Neural progenitor cell (in vitro differentiated cells): ENCODE results near the gene PTPRN2. TPM values are rescaled to one million over a fixed set of nuclear protein-coding genes. Genes with fewer than 3 reads are reported as not detected.
A peak's percentile ranks its signal among the peaks of the same experiment; 100 is the strongest.

Source experiments
- DNase-seq: peaks from one replicate; pipeline ENCODE4 v3.0.0-alpha.2; 2016; ENCODE audit warnings: low spot score
- H2AFZ ChIP-seq: fragments of 200-600 bp; sonication (generic); replicated peaks from 2 replicates; pipeline ENCODE4 v1.6.1; 2016; ENCODE audit warnings: antibody characterized with exemption
- H3F3A ChIP-seq: fragments of 200-600 bp; sonication (generic); 2 replicates; pipeline ENCODE4 v1.6.1; 2016; ENCODE audit warnings: antibody characterized with exemption, low read depth
- H3K27ac ChIP-seq: fragments of 200-600 bp; sonication (generic); 2 replicates; pipeline ENCODE4 v1.5.1; 2016; ENCODE audit warnings: mild to moderate bottlenecking
- H3K27me3 ChIP-seq: fragments of 200-600 bp; sonication (generic); 2 replicates; pipeline ENCODE4 v1.6.1; 2016; ENCODE audit warnings: mild to moderate bottlenecking, moderate library complexity
- H3K36me3 ChIP-seq: fragments of 200-600 bp; sonication (generic); 2 replicates; pipeline ENCODE4 v1.5.1; 2016
- H3K4me1 ChIP-seq: fragments of 200-600 bp; sonication (generic); 2 replicates; pipeline ENCODE4 v1.6.1; 2016; ENCODE audit warnings: mixed run types
- H3K4me2 ChIP-seq: fragments of 200-600 bp; sonication (generic); 2 replicates; pipeline ENCODE4 v1.6.1; 2016
- H3K4me3 ChIP-seq: fragments of 200-600 bp; sonication (generic); 2 replicates; pipeline ENCODE4 v1.5.1; 2016
- H3K79me2 ChIP-seq: fragments of 200-600 bp; sonication (generic); 2 replicates; pipeline ENCODE4 v1.6.1; 2016; ENCODE audit warnings: low read depth
- H3K9ac ChIP-seq: fragments of 200-600 bp; sonication (generic); 2 replicates; pipeline ENCODE4 v1.6.1; 2016
- H3K9me3 ChIP-seq: fragments of 200-600 bp; sonication (generic); 2 replicates; pipeline ENCODE4 v1.5.1; 2016; ENCODE audit warnings: low read depth
- H4K20me1 ChIP-seq: fragments of 200-600 bp; sonication (generic); 2 replicates; pipeline ENCODE4 v1.6.1; 2016; ENCODE audit warnings: low read depth
- H3K27ac Mint-ChIP-seq: 3 replicates; pipeline ENCODE4 v1.8.0; 2021; ENCODE audit warnings: mixed read lengths
- H3K27me3 Mint-ChIP-seq: 2 replicates; pipeline ENCODE4 v1.8.0; 2022; ENCODE audit warnings: low read depth, mild to moderate bottlenecking, inconsistent platforms, moderate library complexity, mixed read lengths; ENCODE audit not compliant: insufficient read depth
- H3K36me3 Mint-ChIP-seq: 3 replicates; pipeline ENCODE4 v1.8.0; 2021; ENCODE audit warnings: mixed read lengths
- H3K4me1 Mint-ChIP-seq: 3 replicates; pipeline ENCODE4 v1.8.0; 2021; ENCODE audit warnings: mixed read lengths
- H3K4me3 Mint-ChIP-seq: 3 replicates; pipeline ENCODE4 v1.8.0; 2021; ENCODE audit warnings: mild to moderate bottlenecking, moderate library complexity, mixed read lengths
- H3K9me3 Mint-ChIP-seq: 3 replicates; pipeline ENCODE4 v1.8.0; 2020; ENCODE audit warnings: mixed read lengths
- EZH2 ChIP-seq: fragments of 200-600 bp; sonication (generic); IDR thresholded peaks from 2 replicates; pipeline ENCODE4 v1.6.1; 2017; ENCODE audit warnings: antibody characterized with exemption, mild to moderate bottlenecking, moderate library complexity
- EZH2phosphoT487 ChIP-seq: fragments of 200-600 bp; sonication (generic); IDR thresholded peaks from 2 replicates; pipeline ENCODE4 v1.6.1; 2017; ENCODE audit warnings: antibody characterized with exemption
- total RNA-seq: library from RNA; depleted of rRNA; stranded (reverse); fragments of >200 nt; gene quantifications from 2 replicates; pipeline ENCODE4 v1.2.3, GENCODE V29; 2015; ENCODE audit warnings: low replicate concordance
- TF ChIP-seq, protein P1 (sequence below): fragments of 200-600 bp; sonication (generic); IDR thresholded peaks from 2 replicates; pipeline ENCODE4 v1.5.1; 2017; ENCODE audit warnings: antibody characterized with exemption, mild to moderate bottlenecking

The PTPRN2 gene
- total RNA-seq, 1 donor from 2014 or later = 3.0 TPM

GRCh38 chr7:157994319-157994718 lies 593.3 kb downstream of the PTPRN2 start:
- Histone ChIP-seq H3K79me2 (no peaks in the 10 kb centered on the region), H3K27ac (no peak overlapping the region), H3K27me3 (no peaks in the 10 kb centered on the region), H3K9ac (no peak overlapping the region), H3K9me3 (no peaks in the 10 kb centered on the region), H3K4me2 (no peak overlapping the region), H2AFZ (peak overlapping the region; percentile 18), H4K20me1 (no peaks in the 10 kb centered on the region), H3F3A (peaks cover 4% of the 10 kb centered on the region), H3K4me3 (no peak overlapping the region), H3K4me1 (peaks cover 12% of the 10 kb centered on the region), H3K36me3 (no peaks in the 10 kb centered on the region)
- Mint-ChIP-seq H3K4me3 (no peak overlapping the region), H3K4me1 (peaks cover 22% of the 10 kb centered on the region), H3K27me3 (no peaks in the 10 kb centered on the region), H3K9me3 (no peaks in the 10 kb centered on the region), H3K36me3 (no peaks in the 10 kb centered on the region), H3K27ac (peak overlapping the region; percentile 54)
- no peak for TF ChIP-seq EZH2phosphoT487
- TF ChIP-seq EZH2 = no peak
- TF ChIP-seq, protein P1, sequence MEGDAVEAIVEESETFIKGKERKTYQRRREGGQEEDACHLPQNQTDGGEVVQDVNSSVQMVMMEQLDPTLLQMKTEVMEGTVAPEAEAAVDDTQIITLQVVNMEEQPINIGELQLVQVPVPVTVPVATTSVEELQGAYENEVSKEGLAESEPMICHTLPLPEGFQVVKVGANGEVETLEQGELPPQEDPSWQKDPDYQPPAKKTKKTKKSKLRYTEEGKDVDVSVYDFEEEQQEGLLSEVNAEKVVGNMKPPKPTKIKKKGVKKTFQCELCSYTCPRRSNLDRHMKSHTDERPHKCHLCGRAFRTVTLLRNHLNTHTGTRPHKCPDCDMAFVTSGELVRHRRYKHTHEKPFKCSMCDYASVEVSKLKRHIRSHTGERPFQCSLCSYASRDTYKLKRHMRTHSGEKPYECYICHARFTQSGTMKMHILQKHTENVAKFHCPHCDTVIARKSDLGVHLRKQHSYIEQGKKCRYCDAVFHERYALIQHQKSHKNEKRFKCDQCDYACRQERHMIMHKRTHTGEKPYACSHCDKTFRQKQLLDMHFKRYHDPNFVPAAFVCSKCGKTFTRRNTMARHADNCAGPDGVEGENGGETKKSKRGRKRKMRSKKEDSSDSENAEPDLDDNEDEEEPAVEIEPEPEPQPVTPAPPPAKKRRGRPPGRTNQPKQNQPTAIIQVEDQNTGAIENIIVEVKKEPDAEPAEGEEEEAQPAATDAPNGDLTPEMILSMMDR = no peak
- DNase-seq = peak; percentile 53

GRCh38 chr7:157993406-157994105 lies 594.1 kb downstream of the PTPRN2 start:
- H3K27me3 Mint-ChIP-seq = no peaks in the 10 kb centered on the region
- no peak overlapping the region for H2AFZ ChIP-seq
- H3K79me2 ChIP-seq = no peaks in the 10 kb centered on the region
- H3K4me1 ChIP-seq = peaks cover 6% of the 10 kb centered on the region
- no peaks in the 10 kb centered on the region for H3K36me3 Mint-ChIP-seq
- H3F3A ChIP-seq = peaks cover 4% of the 10 kb centered on the region
- H3K27ac Mint-ChIP-seq = peak overlapping the region; percentile 33
- no peak overlapping the region for H3K4me3 Mint-ChIP-seq
- H3K9me3 Mint-ChIP-seq = no peaks in the 10 kb centered on the region
- H3K27me3 ChIP-seq = no peaks in the 10 kb centered on the region
- no peak overlapping the region for H3K9ac ChIP-seq
- H3K4me3 ChIP-seq = no peak overlapping the region
- no peaks in the 10 kb centered on the region for H3K36me3 ChIP-seq
- H4K20me1 ChIP-seq = no peaks in the 10 kb centered on the region
- H3K4me1 Mint-ChIP-seq = peaks cover 22% of the 10 kb centered on the region
- no peaks in the 10 kb centered on the region for H3K9me3 ChIP-seq
- TF ChIP-seq, protein P1 = no peak
- TF ChIP-seq EZH2 = no peak
- no peak for TF ChIP-seq EZH2phosphoT487
- no peak overlapping the region for H3K27ac ChIP-seq
- no peak for DNase-seq
- no peak overlapping the region for H3K4me2 ChIP-seq

- H3K79me2 ChIP-seq = no peaks in the 10 kb centered on the region
- no peak overlapping the region for H3K4me3 Mint-ChIP-seq
- H4K20me1 ChIP-seq = no peaks in the 10 kb centered on the region
- no peaks in the 10 kb centered on the region for H3K27me3 ChIP-seq
- H3K27ac Mint-ChIP-seq = no peak overlapping the region
- H3K27me3 Mint-ChIP-seq = no peaks in the 10 kb centered on the region
- peaks cover 31% of the 10 kb centered on the region for H3K4me1 Mint-ChIP-seq
- H3F3A ChIP-seq = no peaks in the 10 kb centered on the region
- H3K4me2 ChIP-seq = no peak overlapping the region
- no peaks in the 10 kb centered on the region for H3K9me3 Mint-ChIP-seq
- H3K27ac ChIP-seq = no peak overlapping the region
- H3K9me3 ChIP-seq = no peaks in the 10 kb centered on the region
- DNase-seq = no peak
- H3K36me3 Mint-ChIP-seq = no peaks in the 10 kb centered on the region
- H2AFZ ChIP-seq = no peak overlapping the region
- peaks cover 6% of the 10 kb centered on the region for H3K4me1 ChIP-seq
- no peaks in the 10 kb centered on the region for H3K36me3 ChIP-seq
- H3K4me3 ChIP-seq = no peak overlapping the region
- H3K9ac ChIP-seq = no peak overlapping the region
- TF ChIP-seq EZH2 (no peak), EZH2phosphoT487 (no peak)
- TF ChIP-seq, protein P1 = no peak
These were observed 595.0 kb downstream of the PTPRN2 start for GRCh38 chr7:157992511-157993160.
